Measurements from ENCODE around the gene SLC41A2.
"Not testable (repeated sequence)": the region's sequence is repeated elsewhere in the genome, so short reads cannot be mapped to it uniquely, and the experiment has no call there.

Gene SLC41A2

GRCh38 chr12:104964167-104964855 is 6.2 kb upstream of the SLC41A2 start:
- DNase-seq, result no peak

GRCh38 chr12:104963757-104964156 is 5.7 kb upstream of the SLC41A2 start:
- DNase-seq, result no peak

GRCh38 chr12:104960464-104960863 is 2.4 kb upstream of the SLC41A2 start:
- DNase-seq, result no peak

GRCh38 chr12:104959335-104959841 is 1.3 kb upstream of the SLC41A2 start:
- DNase-seq, result no peak

- peak; percentile 41 for DNase-seq
Observed at GRCh38 chr12:104958805-104959334, 780 bp upstream of the SLC41A2 start.

GRCh38 chr12:104957719-104958000 is 430 bp downstream of the SLC41A2 start:
- no peak for DNase-seq

GRCh38 chr12:104956870-104957718 is 996 bp downstream of the SLC41A2 start:
- DNase-seq, result no peak

GRCh38 chr12:104955703-104956102 is 2.4 kb downstream of the SLC41A2 start:
- no peak for DNase-seq

GRCh38 chr12:104953323-104953722 is 4.8 kb downstream of the SLC41A2 start:
- DNase-seq, result no peak

GRCh38 chr12:104952816-104953215 is 5.3 kb downstream of the SLC41A2 start:
- DNase-seq, result no peak

- DNase-seq, result no peak
Observed at GRCh38 chr12:104951759-104952509, 6.2 kb downstream of the SLC41A2 start.

- not testable (repeated sequence) for DNase-seq
Observed at GRCh38 chr12:104948716-104949115, 9.4 kb downstream of the SLC41A2 start.

GRCh38 chr12:104944252-104944651 is 13.8 kb downstream of the SLC41A2 start:
- DNase-seq, result no peak

GRCh38 chr12:104943401-104943800 is 14.7 kb downstream of the SLC41A2 start:
- DNase-seq, result not testable (repeated sequence)

GRCh38 chr12:104942075-104942474 is 16.0 kb downstream of the SLC41A2 start:
- no peak for DNase-seq

- no peak for DNase-seq
Observed at GRCh38 chr12:104941454-104941853, 16.6 kb downstream of the SLC41A2 start.

GRCh38 chr12:104939089-104939488 is 19.0 kb downstream of the SLC41A2 start:
- DNase-seq, result no peak

GRCh38 chr12:104938371-104938770 is 19.7 kb downstream of the SLC41A2 start:
- no peak for DNase-seq

GRCh38 chr12:104935886-104936285 is 22.2 kb downstream of the SLC41A2 start:
- DNase-seq, result no peak

- DNase-seq, result no peak
Observed at GRCh38 chr12:104933778-104934177, 24.3 kb downstream of the SLC41A2 start.

GRCh38 chr12:104933128-104933527 is 25.0 kb downstream of the SLC41A2 start:
- DNase-seq, result no peak

- no peak for DNase-seq
Observed at GRCh38 chr12:104930388-104931326, 27.4 kb downstream of the SLC41A2 start.
